ENCODE data around the gene FERMT1.

FERMT1 gene

GRCh38 chr20:6140947-6141346 is 18.1 kb upstream of the FERMT1 start:
- no peak overlapping the region for H3K4me2 ChIP-seq (ENCODE audit: insufficient read depth, low read length)
- no peak overlapping the region for H3K27ac ChIP-seq (ENCODE audit: low read length)
- no peaks in the 10 kb centered on the region for H3K4me1 ChIP-seq (ENCODE audit: insufficient read depth, low read length)
- H3K36me3 ChIP-seq (ENCODE audit: insufficient read depth, low read length): no peaks in the 10 kb centered on the region
- H4K20me1 ChIP-seq (ENCODE audit: insufficient read depth, low read length): 0 out of 2 replicates have a peak, but pooled peaks cover 5% of the 10 kb centered on the region
- H3K4me3 ChIP-seq (ENCODE audit: low read depth in 1 of 2, low read length in 2 of 2): no peak overlapping the region
- TF ChIP-seq CTCF (IDR thresholded peaks at IDR 0.05; ENCODE audit: borderline replicate concordance, extremely low read depth, low read length, poor library complexity, severe bottlenecking): peak; percentile 46
- no peak for TF ChIP-seq EZH2 (IDR thresholded peaks at IDR 0.05; ENCODE audit: borderline replicate concordance, low read depth, low read length, severe bottlenecking)
- H3K79me2 ChIP-seq (ENCODE audit: insufficient read depth, low read length): no peaks in the 10 kb centered on the region
- H3K9ac ChIP-seq (ENCODE audit: low read depth, low read length): no peak overlapping the region
- ATAC-seq (ENCODE audit: insufficient read depth, low read depth) (peak; percentile 62; the same call in 2 of the 3 replicates), DNase-seq (peak; percentile 21)
- no peaks in the 10 kb centered on the region for H3K9me3 ChIP-seq (ENCODE audit: insufficient read depth, low read length, severe bottlenecking)
- H2AFZ ChIP-seq (ENCODE audit: low read depth, low read length): 0 out of 2 replicates have a peak overlapping the region, but pooled peaks have one; percentile 30
- H3K27me3 ChIP-seq (ENCODE audit: insufficient read depth, low read length, poor library complexity): peaks cover 5% of the 10 kb centered on the region

- Histone ChIP-seq H3K9me3 (ENCODE audit: insufficient read depth, low read length, severe bottlenecking) (no peaks in the 10 kb centered on the region), H3K79me2 (ENCODE audit: insufficient read depth, low read length) (no peaks in the 10 kb centered on the region), H3K4me1 (ENCODE audit: insufficient read depth, low read length) (no peaks in the 10 kb centered on the region), H3K9ac (ENCODE audit: low read depth, low read length) (no peak overlapping the region), H4K20me1 (ENCODE audit: insufficient read depth, low read length) (no peaks in the 10 kb centered on the region), H3K27ac (ENCODE audit: low read length) (no peak overlapping the region), H3K36me3 (ENCODE audit: insufficient read depth, low read length) (no peaks in the 10 kb centered on the region), H3K4me2 (ENCODE audit: insufficient read depth, low read length) (no peak overlapping the region), H3K27me3 (ENCODE audit: insufficient read depth, low read length, poor library complexity) (peaks cover 5% of the 10 kb centered on the region), H2AFZ (ENCODE audit: low read depth, low read length) (no peak overlapping the region), H3K4me3 (ENCODE audit: low read depth in 1 of 2, low read length in 2 of 2) (no peak overlapping the region)
- no peak for DNase-seq
- TF ChIP-seq CTCF (IDR thresholded peaks at IDR 0.05; ENCODE audit: borderline replicate concordance, extremely low read depth, low read length, poor library complexity, severe bottlenecking): no peak
- TF ChIP-seq EZH2 (IDR thresholded peaks at IDR 0.05; ENCODE audit: borderline replicate concordance, low read depth, low read length, severe bottlenecking): no peak
- no peak for ATAC-seq (ENCODE audit: insufficient read depth, low read depth)
Measured at GRCh38 chr20:6135347-6135746, 12.5 kb upstream of the FERMT1 start.

- Histone ChIP-seq H3K9ac (ENCODE audit: low read depth, low read length) (no peak overlapping the region), H3K36me3 (ENCODE audit: insufficient read depth, low read length) (no peaks in the 10 kb centered on the region), H3K4me3 (ENCODE audit: low read depth in 1 of 2, low read length in 2 of 2) (no peak overlapping the region), H3K27ac (ENCODE audit: low read length) (no peak overlapping the region), H2AFZ (ENCODE audit: low read depth, low read length) (no peak overlapping the region), H3K79me2 (ENCODE audit: insufficient read depth, low read length) (no peaks in the 10 kb centered on the region), H3K9me3 (ENCODE audit: insufficient read depth, low read length, severe bottlenecking) (no peaks in the 10 kb centered on the region), H3K4me1 (ENCODE audit: insufficient read depth, low read length) (no peaks in the 10 kb centered on the region), H3K27me3 (ENCODE audit: insufficient read depth, low read length, poor library complexity) (peaks cover 5% of the 10 kb centered on the region), H4K20me1 (ENCODE audit: insufficient read depth, low read length) (no peaks in the 10 kb centered on the region), H3K4me2 (ENCODE audit: insufficient read depth, low read length) (no peak overlapping the region)
- ATAC-seq (ENCODE audit: insufficient read depth, low read depth) (no peak), DNase-seq (no peak)
- no peak for TF ChIP-seq EZH2 (IDR thresholded peaks at IDR 0.05; ENCODE audit: borderline replicate concordance, low read depth, low read length, severe bottlenecking)
- TF ChIP-seq CTCF (IDR thresholded peaks at IDR 0.05; ENCODE audit: borderline replicate concordance, extremely low read depth, low read length, poor library complexity, severe bottlenecking): no peak
Measured at GRCh38 chr20:6134592-6134991, 11.8 kb upstream of the FERMT1 start.

GRCh38 chr20:6130045-6130444 is 7.2 kb upstream of the FERMT1 start:
- Histone ChIP-seq H3K4me1 (ENCODE audit: insufficient read depth, low read length) (no peaks in the 10 kb centered on the region), H3K27ac (ENCODE audit: low read length) (no peak overlapping the region), H4K20me1 (ENCODE audit: insufficient read depth, low read length) (no peaks in the 10 kb centered on the region), H3K79me2 (ENCODE audit: insufficient read depth, low read length) (no peaks in the 10 kb centered on the region), H3K9ac (ENCODE audit: low read depth, low read length) (no peak overlapping the region), H2AFZ (ENCODE audit: low read depth, low read length) (no peak overlapping the region), H3K36me3 (ENCODE audit: insufficient read depth, low read length) (no peaks in the 10 kb centered on the region), H3K4me2 (ENCODE audit: insufficient read depth, low read length) (no peak overlapping the region), H3K9me3 (ENCODE audit: insufficient read depth, low read length, severe bottlenecking) (no peaks in the 10 kb centered on the region), H3K4me3 (ENCODE audit: low read depth in 1 of 2, low read length in 2 of 2) (no peak overlapping the region), H3K27me3 (ENCODE audit: insufficient read depth, low read length, poor library complexity) (no peaks in the 10 kb centered on the region)
- no peak for TF ChIP-seq EZH2 (IDR thresholded peaks at IDR 0.05; ENCODE audit: borderline replicate concordance, low read depth, low read length, severe bottlenecking)
- TF ChIP-seq CTCF (IDR thresholded peaks at IDR 0.05; ENCODE audit: borderline replicate concordance, extremely low read depth, low read length, poor library complexity, severe bottlenecking): no peak
- ATAC-seq (ENCODE audit: insufficient read depth, low read depth): no peak
- no peak for DNase-seq
